GM23338 (cell line): ENCODE data around the gene HNF1A. TPM values are rescaled to one million over a fixed set of nuclear protein-coding genes. Genes with fewer than 3 reads are reported as not detected.

Source experiments
- ATAC-seq: fragments of 200-7000 bp; cut with Tn5 transposase; 3 replicates; pipeline ENCODE4 v1.9.1; 2020
- DNase-seq: peaks from one replicate; pipeline ENCODE4 v3.0.0-alpha.2; 2015; ENCODE audit warnings: low spot score
- H2AFZ ChIP-seq: fragments of 200-600 bp; sonication (generic); 2 replicates; pipeline ENCODE4 v1.8.0; 2016; ENCODE audit warnings: antibody characterized with exemption, mild to moderate bottlenecking, moderate library complexity
- H3F3A ChIP-seq: fragments of 200-600 bp; sonication (generic); replicated peaks from 2 replicates; pipeline ENCODE4 v1.8.0; 2017; ENCODE audit warnings: antibody characterized with exemption, mixed run types, low read depth
- H3K27ac ChIP-seq: fragments of 200-600 bp; sonication (generic); 2 replicates; pipeline ENCODE4 v1.6.1; 2016; ENCODE audit warnings: low read depth
- H3K27me3 ChIP-seq: fragments of 200-600 bp; sonication (generic); 2 replicates; pipeline ENCODE4 v1.8.0; 2016; ENCODE audit warnings: mild to moderate bottlenecking, mixed run types, moderate library complexity; ENCODE audit not compliant: insufficient read depth
- H3K36me3 ChIP-seq: fragments of 200-600 bp; sonication (generic); 2 replicates; pipeline ENCODE4 v1.8.0; 2016; ENCODE audit warnings: mild to moderate bottlenecking; ENCODE audit not compliant: insufficient read depth
- H3K4me1 ChIP-seq: fragments of 200-600 bp; sonication (generic); 2 replicates; pipeline ENCODE4 v1.8.0; 2016; ENCODE audit warnings: mild to moderate bottlenecking, moderate library complexity; ENCODE audit not compliant: insufficient read depth
- H3K4me2 ChIP-seq: fragments of 200-600 bp; sonication (generic); 2 replicates; pipeline ENCODE4 v1.7.1; 2017; ENCODE audit warnings: mixed run types
- H3K4me3 ChIP-seq: fragments of 200-600 bp; sonication (generic); 2 replicates; pipeline ENCODE4 v1.6.1; 2016; ENCODE audit warnings: mixed run types
- H3K79me2 ChIP-seq: fragments of 200-600 bp; sonication (generic); replicated peaks from 2 replicates; pipeline ENCODE4 v1.8.0; 2017; ENCODE audit warnings: mild to moderate bottlenecking; ENCODE audit not compliant: insufficient read depth
- H3K9me2 ChIP-seq: fragments of 200-600 bp; sonication (generic); 2 replicates; pipeline ENCODE4 v1.8.0; 2017; ENCODE audit not compliant: insufficient read depth
- H4K20me1 ChIP-seq: fragments of 200-600 bp; sonication (generic); replicated peaks from 2 replicates; pipeline ENCODE4 v1.8.0; 2017; ENCODE audit warnings: mild to moderate bottlenecking; ENCODE audit not compliant: insufficient read depth
- H3K27ac Mint-ChIP-seq: 2 replicates; pipeline ENCODE4 v1.8.0; 2020; ENCODE audit warnings: inconsistent platforms, mild to moderate bottlenecking, moderate library complexity, mixed read lengths
- H3K27me3 Mint-ChIP-seq: 3 replicates; pipeline ENCODE4 v1.8.0; 2022; ENCODE audit warnings: low read depth, mild to moderate bottlenecking, moderate library complexity, mixed read lengths, inconsistent platforms; ENCODE audit not compliant: insufficient read depth, poor library complexity
- H3K36me3 Mint-ChIP-seq: 3 replicates; pipeline ENCODE4 v1.8.0; 2021; ENCODE audit warnings: low read depth, mild to moderate bottlenecking, inconsistent platforms, moderate library complexity, mixed read lengths
- H3K4me1 Mint-ChIP-seq: 3 replicates; pipeline ENCODE4 v1.8.0; 2020; ENCODE audit warnings: mild to moderate bottlenecking, inconsistent platforms, mixed read lengths
- H3K4me3 Mint-ChIP-seq: 3 replicates; pipeline ENCODE4 v1.8.0; 2021; ENCODE audit warnings: moderate library complexity, mild to moderate bottlenecking, inconsistent platforms, mixed read lengths
- H3K9me3 Mint-ChIP-seq: 3 replicates; pipeline ENCODE4 v1.8.0; 2020; ENCODE audit warnings: moderate library complexity, mild to moderate bottlenecking, inconsistent platforms, mixed read lengths
- CTCF ChIP-seq, 2 experiments: fragments of 200-600 bp in 1 of 2; sonication (generic) in 1 of 2; conservative IDR thresholded peaks; 2 replicates each; pipeline versions ENCODE4 v1.5.1 to v1.6.1; 2016 to 2017; ENCODE audit warnings: antibody characterized with exemption in 2 of 2, low read depth in 2 of 2, mild to moderate bottlenecking in 2 of 2, moderate library complexity in 1 of 2
- NANOG ChIP-seq: IDR thresholded peaks from 2 replicates; pipeline ENCODE4 v1.6.1; 2016; ENCODE audit warnings: antibody characterized with exemption, borderline replicate concordance
- REST ChIP-seq: IDR thresholded peaks from one replicate; pipeline ENCODE4 v1.6.1; 2018; ENCODE audit warnings: antibody characterized with exemption; ENCODE audit not compliant: unreplicated experiment
- STAT1 ChIP-seq: IDR thresholded peaks from one replicate; pipeline ENCODE4 v1.6.1; 2016; ENCODE audit warnings: antibody characterized with exemption; ENCODE audit not compliant: unreplicated experiment
- ZNF331 ChIP-seq: fragments of 250-450 bp; sonication (Bioruptor Pico); IDR thresholded peaks from 2 replicates; pipeline ENCODE4 v1.5.0; 2020; ENCODE audit warnings: low read depth, mild to moderate bottlenecking, moderate library complexity
- polyA plus RNA-seq: library from polyadenylated mRNA; unstranded; fragments of >200 nt; fragmentation: Nextera tagmentation; extraction: Ambion mirVana; gene quantifications from 2 replicates; pipeline ENCODE4 v1.2.1, GENCODE V29; 2016
- total RNA-seq: library from RNA; depleted of rRNA; stranded (reverse); fragments of >200 nt; shearing (Covaris generic); gene quantifications from 2 replicates; pipeline ENCODE4 v1.2.3, GENCODE V29; 2014

HNF1A gene
- total and polyA plus RNA-seq, 2 experiments from 2014 or later = 0.11 TPM; not detected in 1

- Mint-ChIP-seq H3K4me1 (peaks cover 5% of the 10 kb centered on the region), H3K4me3 (no peak overlapping the region), H3K9me3 (no peaks in the 10 kb centered on the region), H3K36me3 (no peaks in the 10 kb centered on the region), H3K27ac (no peak overlapping the region), H3K27me3 (peaks cover 12% of the 10 kb centered on the region)
- Histone ChIP-seq H3K9me2 (no peaks in the 10 kb centered on the region; the same call in 1 of the 2 replicates), H3K27ac (no peak overlapping the region), H4K20me1 (no peaks in the 10 kb centered on the region), H2AFZ (0 out of 2 replicates have a peak overlapping the region, but pooled peaks have one; percentile 66), H3K36me3 (no peaks in the 10 kb centered on the region), H3K4me3 (no peak overlapping the region), H3K79me2 (no peaks in the 10 kb centered on the region), H3K4me1 (peaks cover 4% of the 10 kb centered on the region), H3F3A (no peaks in the 10 kb centered on the region), H3K27me3 (no peaks in the 10 kb centered on the region), H3K4me2 (no peak overlapping the region)
- DNase-seq = peak; percentile 43
- ATAC-seq = peak; percentile 77
- TF ChIP-seq CTCF (conservative IDR thresholded peaks at IDR 0.05; ENCODE audit: low read depth in 2 of 2) (peak; percentile 24 to 38), STAT1 (no peak)
Observed at GRCh38 chr12:121026274-121027045, 48.1 kb downstream of the HNF1A start.

GRCh38 chr12:121030576-121031212 lies 52.4 kb downstream of the HNF1A start:
- H3K27ac Mint-ChIP-seq = no peak overlapping the region
- DNase-seq (no peak), ATAC-seq (no peak)
- H3K36me3 Mint-ChIP-seq = no peaks in the 10 kb centered on the region
- H3K36me3 ChIP-seq = no peaks in the 10 kb centered on the region
- no peaks in the 10 kb centered on the region for H3F3A ChIP-seq
- peak overlapping the region; percentile 32; the same call in 1 of the 2 replicates for H2AFZ ChIP-seq
- peaks cover 14% of the 10 kb centered on the region for H3K4me1 Mint-ChIP-seq
- H4K20me1 ChIP-seq = no peaks in the 10 kb centered on the region
- H3K4me2 ChIP-seq = no peak overlapping the region
- H3K4me3 Mint-ChIP-seq = no peak overlapping the region
- H3K9me3 Mint-ChIP-seq = no peaks in the 10 kb centered on the region
- peaks cover 4% of the 10 kb centered on the region for H3K4me1 ChIP-seq
- H3K4me3 ChIP-seq = no peak overlapping the region
- no peak overlapping the region for H3K27ac ChIP-seq
- peaks cover 4% of the 10 kb centered on the region for H3K27me3 Mint-ChIP-seq
- H3K79me2 ChIP-seq = no peaks in the 10 kb centered on the region
- H3K27me3 ChIP-seq = no peaks in the 10 kb centered on the region
- H3K9me2 ChIP-seq = no peaks in the 10 kb centered on the region; the same call in 1 of the 2 replicates
- TF ChIP-seq NANOG = no peak

- Mint-ChIP-seq H3K9me3 (no peaks in the 10 kb centered on the region), H3K36me3 (no peaks in the 10 kb centered on the region), H3K4me1 (peaks cover 14% of the 10 kb centered on the region), H3K4me3 (no peak overlapping the region), H3K27me3 (peaks cover 2% of the 10 kb centered on the region), H3K27ac (no peak overlapping the region)
- H4K20me1 ChIP-seq = no peaks in the 10 kb centered on the region
- H3F3A ChIP-seq = no peaks in the 10 kb centered on the region
- H3K9me2 ChIP-seq = no peaks in the 10 kb centered on the region
- no peak overlapping the region for H3K4me3 ChIP-seq
- H3K27me3 ChIP-seq = no peaks in the 10 kb centered on the region
- no peak overlapping the region for H3K4me2 ChIP-seq
- no peak overlapping the region for H3K27ac ChIP-seq
- no peak for TF ChIP-seq CTCF (conservative IDR thresholded peaks at IDR 0.05; ENCODE audit: low read depth in 2 of 2)
- TF ChIP-seq ZNF331 (CRISPR knock-in tag) = no peak
- TF ChIP-seq REST = no peak
- H2AFZ ChIP-seq = no peak overlapping the region; the same call in 1 of the 2 replicates
- no peak for ATAC-seq
- H3K79me2 ChIP-seq = no peaks in the 10 kb centered on the region
- no peak for DNase-seq
- no peaks in the 10 kb centered on the region for H3K36me3 ChIP-seq
- peaks cover 4% of the 10 kb centered on the region for H3K4me1 ChIP-seq
Observed at GRCh38 chr12:121033625-121034349, 55.4 kb downstream of the HNF1A start.
